ENCODE data around the gene CADPS.

The CADPS gene

DNA sequence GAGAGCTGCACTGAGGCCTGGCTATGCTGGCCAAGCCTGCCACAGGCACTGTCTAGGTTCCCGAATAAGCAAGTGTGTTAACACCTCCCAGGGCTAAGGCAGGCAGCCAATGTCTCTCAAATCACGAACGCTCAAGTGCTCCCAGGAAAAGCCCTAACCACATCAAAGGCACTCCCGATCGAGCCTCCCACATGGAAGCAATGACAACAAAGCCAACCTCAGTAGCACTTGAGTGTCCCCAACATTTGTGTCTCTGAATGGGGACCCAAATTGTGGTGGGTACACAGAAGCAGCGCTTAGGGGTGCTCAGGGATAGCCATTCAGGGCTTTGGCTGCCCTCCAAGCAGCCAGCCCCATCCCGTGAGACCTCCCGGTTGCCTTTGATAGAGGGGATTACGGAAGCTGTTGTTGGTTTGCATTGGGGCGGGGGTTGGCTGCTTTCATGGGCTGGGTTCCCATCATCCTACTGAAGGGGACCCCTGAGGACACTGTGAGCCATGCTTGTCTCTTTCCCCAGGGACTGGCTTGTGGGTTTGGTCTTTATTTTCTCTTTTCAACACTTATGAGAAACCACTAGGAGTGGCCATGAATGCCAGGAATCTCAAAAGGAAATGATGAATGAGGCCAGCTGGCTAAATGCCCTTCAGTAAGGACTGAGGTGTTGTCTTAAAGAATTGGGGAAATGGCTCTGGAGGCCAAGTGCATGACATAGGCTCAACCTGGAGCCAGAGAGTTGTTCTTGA, 267.8 kb downstream of the CADPS start:
- H3K4me2 ChIP-seq = peak overlapping the region; percentile 73
- H3K9me3 ChIP-seq = no peaks in the 10 kb centered on the region
- no peak overlapping the region for H3K4me3 ChIP-seq
- H3K9ac ChIP-seq = no peak overlapping the region
- H4K20me1 ChIP-seq = peaks cover 7% of the 10 kb centered on the region; the same call in 1 of the 2 replicates
- no peak for TF ChIP-seq Cebpa-rat (IDR thresholded peaks at IDR 0.05)
- H3K27ac ChIP-seq = no peak overlapping the region
- no peaks in the 10 kb centered on the region for H3K36me3 ChIP-seq
- no peaks in the 10 kb centered on the region for H3K27me3 ChIP-seq
- peaks cover 15% of the 10 kb centered on the region for H3K4me1 ChIP-seq

DNA sequence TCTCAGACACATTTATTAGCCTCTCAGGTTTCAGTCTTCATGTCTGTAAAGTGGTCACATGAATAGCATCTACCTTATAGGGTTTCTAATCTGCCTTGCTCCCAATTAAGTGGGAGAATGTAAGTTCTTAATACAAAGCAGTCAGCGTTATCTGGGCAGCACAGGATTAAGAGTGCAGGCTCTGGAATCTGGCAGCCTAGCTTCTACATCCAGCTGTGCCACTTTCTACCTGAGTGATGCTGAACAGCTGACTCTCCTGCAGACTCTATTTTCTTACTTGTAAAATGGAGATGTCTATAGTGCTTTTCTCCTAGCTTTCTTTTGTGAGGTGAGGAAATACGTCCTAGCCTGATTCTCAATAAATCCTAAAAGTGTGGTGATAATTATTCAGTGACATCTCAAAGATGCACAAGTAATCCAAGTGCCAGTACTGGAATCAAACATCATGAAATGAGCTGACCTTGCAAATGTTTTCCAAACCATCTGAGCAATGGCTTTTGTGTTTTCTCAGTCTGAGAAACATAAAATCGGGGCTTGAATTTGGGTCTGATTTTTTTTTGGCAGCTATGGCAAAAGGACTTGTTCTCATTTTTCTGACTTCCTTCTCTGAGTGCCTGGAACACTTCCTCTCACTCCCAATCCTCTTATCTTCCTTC, 269.7 kb downstream of the CADPS start:
- H4K20me1 ChIP-seq = peaks cover 7% of the 10 kb centered on the region; the same call in 1 of the 2 replicates
- H3K27ac ChIP-seq = no peak overlapping the region
- H3K36me3 ChIP-seq = no peaks in the 10 kb centered on the region
- H3K9me3 ChIP-seq = no peaks in the 10 kb centered on the region
- no peak overlapping the region for H3K4me2 ChIP-seq
- no peak overlapping the region for H3K9ac ChIP-seq
- TF ChIP-seq Cebpa-rat (IDR thresholded peaks at IDR 0.05) = no peak
- H3K27me3 ChIP-seq = no peaks in the 10 kb centered on the region
- no peak overlapping the region for H3K4me3 ChIP-seq
- peaks cover 15% of the 10 kb centered on the region for H3K4me1 ChIP-seq

DNA sequence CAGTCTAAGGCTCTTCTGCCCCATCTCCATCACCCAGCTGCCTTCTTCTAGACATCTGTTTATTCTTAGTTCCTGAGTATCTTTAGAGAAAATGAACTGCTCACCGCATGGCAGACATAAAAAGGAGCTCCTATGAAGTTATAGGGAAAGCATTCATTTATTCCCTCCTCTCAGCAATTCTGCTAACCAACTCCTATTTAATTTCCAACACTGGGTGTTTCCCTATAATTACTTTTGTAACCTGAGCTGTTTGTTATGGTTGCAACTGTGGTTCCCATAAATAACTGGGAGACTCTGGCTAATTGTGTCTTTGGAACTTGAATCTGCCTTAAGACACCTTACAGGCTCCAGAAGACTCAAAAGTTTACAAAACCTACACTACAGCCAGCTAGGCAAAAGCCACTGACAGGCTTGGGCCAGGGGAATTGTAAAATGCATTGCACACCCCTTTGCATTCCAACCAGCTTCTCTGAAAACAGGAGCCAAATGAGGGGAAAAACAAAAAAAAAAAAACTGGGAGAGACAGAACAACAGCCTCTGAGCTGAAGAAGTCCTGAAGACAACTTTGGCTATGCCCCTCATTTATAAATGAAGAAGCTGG, 270.4 kb downstream of the CADPS start:
- no peak for TF ChIP-seq Cebpa-rat (IDR thresholded peaks at IDR 0.05)

DNA sequence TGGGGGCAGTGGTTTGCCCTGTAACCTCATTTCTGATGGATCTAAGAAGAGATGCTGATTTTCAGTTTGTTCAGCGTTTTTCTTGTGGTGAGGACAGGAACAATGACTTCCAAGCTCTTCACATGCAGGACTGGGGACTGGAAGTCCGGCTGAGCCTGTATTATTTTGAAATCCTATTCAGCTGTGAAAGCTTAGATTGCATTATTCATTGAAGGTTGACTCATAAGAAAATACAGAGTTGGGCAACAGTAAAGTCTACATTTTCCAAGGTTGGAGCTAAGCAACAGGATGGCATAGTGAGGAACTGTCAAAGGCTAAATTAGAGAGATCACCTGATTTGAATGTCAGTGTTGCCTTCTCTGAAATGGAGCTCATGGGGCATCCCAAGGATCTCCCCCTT, 270.9 kb downstream of the CADPS start:
- no peak overlapping the region for H3K27ac ChIP-seq
- TF ChIP-seq Cebpa-rat (IDR thresholded peaks at IDR 0.05) = no peak
- peaks cover 7% of the 10 kb centered on the region; the same call in 1 of the 2 replicates for H4K20me1 ChIP-seq
- no peak overlapping the region for H3K4me3 ChIP-seq
- no peaks in the 10 kb centered on the region for H3K36me3 ChIP-seq
- no peak overlapping the region for H3K9ac ChIP-seq
- H3K27me3 ChIP-seq = no peaks in the 10 kb centered on the region
- H3K4me1 ChIP-seq = peaks cover 15% of the 10 kb centered on the region
- H3K4me2 ChIP-seq = no peak overlapping the region
- no peaks in the 10 kb centered on the region for H3K9me3 ChIP-seq

More for the DNA sequence above, 270.4 kb downstream of the CADPS start:
- no peaks in the 10 kb centered on the region for H3K9me3 ChIP-seq
- no peak overlapping the region for H3K9ac ChIP-seq
- H3K36me3 ChIP-seq = no peaks in the 10 kb centered on the region
- peaks cover 7% of the 10 kb centered on the region; the same call in 1 of the 2 replicates for H4K20me1 ChIP-seq
- peaks cover 15% of the 10 kb centered on the region for H3K4me1 ChIP-seq
- no peak overlapping the region for H3K4me2 ChIP-seq
- H3K27me3 ChIP-seq = no peaks in the 10 kb centered on the region
- no peak overlapping the region for H3K4me3 ChIP-seq
- no peak overlapping the region for H3K27ac ChIP-seq

DNA sequence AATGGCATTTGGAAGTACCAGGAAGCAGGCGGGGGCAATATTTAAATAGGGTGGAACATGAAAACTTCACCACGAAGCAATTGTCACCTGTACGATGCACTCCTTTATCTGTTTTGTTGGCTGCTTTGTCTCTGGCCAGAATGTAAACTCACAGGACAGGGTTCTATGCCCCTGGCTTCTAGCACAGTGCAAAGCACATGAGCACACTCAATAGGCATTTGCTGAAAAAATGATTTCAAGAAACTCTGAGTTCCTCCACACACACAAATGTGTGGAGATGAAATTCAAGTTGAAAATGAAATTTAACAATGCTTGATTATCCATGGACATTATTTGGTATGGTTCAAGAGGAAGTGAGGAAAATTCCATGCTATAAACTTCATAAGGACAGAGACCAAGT, 272.2 kb downstream of the CADPS start:
- no peak for TF ChIP-seq Cebpa-rat (IDR thresholded peaks at IDR 0.05)
- H3K4me2 ChIP-seq = no peak overlapping the region
- peaks cover 7% of the 10 kb centered on the region; the same call in 1 of the 2 replicates for H4K20me1 ChIP-seq
- H3K27ac ChIP-seq = no peak overlapping the region
- no peaks in the 10 kb centered on the region for H3K9me3 ChIP-seq
- no peaks in the 10 kb centered on the region for H3K27me3 ChIP-seq
- H3K36me3 ChIP-seq = no peaks in the 10 kb centered on the region
- H3K9ac ChIP-seq = no peak overlapping the region
- peaks cover 10% of the 10 kb centered on the region for H3K4me1 ChIP-seq
- H3K4me3 ChIP-seq = no peak overlapping the region

DNA sequence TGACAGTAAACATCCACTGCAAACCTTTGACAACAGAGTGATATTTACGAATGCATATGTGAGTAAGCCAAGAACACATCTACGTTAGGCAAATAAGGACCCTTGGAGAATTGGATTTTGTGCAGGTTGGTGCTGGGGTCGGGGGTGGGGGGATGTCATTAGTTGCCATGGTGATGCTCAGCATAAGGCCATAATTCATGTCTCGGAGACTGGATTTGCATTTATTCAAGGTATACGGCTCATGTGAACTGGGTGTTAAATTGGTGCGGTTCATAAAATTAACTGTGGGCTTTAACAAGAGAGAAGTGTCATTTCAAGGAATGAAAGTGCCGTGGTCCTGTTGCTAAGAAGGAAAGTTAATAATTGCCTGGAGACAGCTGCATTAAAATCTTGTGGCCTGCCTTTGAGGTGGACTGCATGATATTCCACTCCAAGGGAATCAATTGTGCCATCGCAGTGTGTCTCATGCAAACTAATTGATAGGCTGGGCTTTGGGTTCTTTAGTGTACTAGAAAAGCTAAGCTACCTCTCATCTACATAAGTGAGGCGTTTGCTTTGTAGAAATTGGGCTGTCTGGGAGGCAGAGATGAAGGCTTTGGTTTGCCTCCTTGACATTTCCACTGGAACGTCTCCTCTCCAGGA, 273.0 kb downstream of the CADPS start:
- H3K27ac ChIP-seq = no peak overlapping the region
- TF ChIP-seq Cebpa-rat (IDR thresholded peaks at IDR 0.05) = no peak

DNA sequence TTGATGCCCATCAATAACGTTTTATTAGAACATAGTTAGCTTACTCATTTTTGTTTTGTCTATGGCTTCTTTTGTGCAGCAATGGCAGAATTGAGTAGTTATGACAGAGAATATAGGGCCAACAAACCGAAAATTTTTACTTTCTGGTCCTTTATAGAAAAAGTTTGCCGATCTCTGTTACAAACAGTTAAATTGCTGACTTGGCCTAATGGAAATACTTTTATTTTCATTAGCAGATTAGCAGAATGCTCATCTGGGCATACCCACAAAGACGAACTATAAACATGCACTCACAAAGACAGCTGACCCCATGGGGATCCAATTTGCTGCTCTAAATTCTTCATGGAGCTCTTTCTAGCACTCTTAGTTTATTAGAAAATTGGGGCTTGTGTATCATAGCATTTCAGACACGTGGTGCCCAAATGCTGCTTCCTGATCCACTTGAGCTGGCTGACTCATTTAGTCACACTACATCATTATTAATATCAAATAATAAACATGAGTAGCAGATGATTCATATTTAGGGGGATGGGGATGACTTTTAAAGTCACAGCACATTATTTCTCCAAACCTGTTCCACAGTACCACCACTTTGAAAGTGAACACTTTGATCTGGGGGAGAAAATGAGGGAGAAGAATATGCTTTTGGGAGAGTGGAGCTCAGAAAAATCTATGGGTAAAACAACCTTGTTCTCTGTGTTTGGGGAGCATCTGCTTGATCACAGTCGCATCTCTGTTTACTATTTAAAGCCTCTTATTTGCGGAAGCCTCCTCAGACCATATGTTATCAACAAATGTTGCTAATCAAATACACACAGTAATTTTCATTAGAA, 273.8 kb downstream of the CADPS start:
- Histone ChIP-seq H3K9me3 (no peaks in the 10 kb centered on the region), H3K36me3 (no peaks in the 10 kb centered on the region), H3K4me1 (no peaks in the 10 kb centered on the region), H3K27ac (no peak overlapping the region), H3K4me3 (no peak overlapping the region), H3K9ac (no peak overlapping the region), H3K27me3 (no peaks in the 10 kb centered on the region), H3K4me2 (no peak overlapping the region), H4K20me1 (peaks cover 4% of the 10 kb centered on the region; the same call in 1 of the 2 replicates)
- TF ChIP-seq Cebpa-rat (IDR thresholded peaks at IDR 0.05) = no peak

More for the DNA sequence above, 273.0 kb downstream of the CADPS start:
- peaks cover 7% of the 10 kb centered on the region; the same call in 1 of the 2 replicates for H4K20me1 ChIP-seq
- H3K9me3 ChIP-seq = no peaks in the 10 kb centered on the region
- H3K4me3 ChIP-seq = no peak overlapping the region
- H3K36me3 ChIP-seq = no peaks in the 10 kb centered on the region
- H3K4me2 ChIP-seq = no peak overlapping the region
- H3K4me1 ChIP-seq = peaks cover 3% of the 10 kb centered on the region
- no peak overlapping the region for H3K9ac ChIP-seq
- H3K27me3 ChIP-seq = no peaks in the 10 kb centered on the region

DNA sequence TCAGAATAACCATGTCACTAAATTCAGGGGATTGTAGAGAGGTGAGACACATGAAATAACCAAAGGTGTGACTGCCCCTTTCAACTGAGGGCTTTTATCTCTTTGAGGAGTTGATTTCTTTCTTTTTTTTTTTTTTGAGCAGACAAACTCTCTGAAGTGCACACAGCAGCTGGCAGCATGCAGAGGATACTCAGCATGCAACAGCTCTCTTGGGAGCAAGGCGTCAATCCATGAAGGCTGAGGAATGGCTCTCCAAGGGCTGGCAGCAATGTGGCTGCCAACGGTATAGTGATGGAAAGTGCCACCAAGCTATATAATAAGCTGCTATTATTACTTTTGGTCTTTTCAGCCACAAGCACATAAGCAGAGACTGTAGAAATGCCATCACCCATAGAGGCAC, 275.2 kb downstream of the CADPS start:
- H4K20me1 ChIP-seq = no peaks in the 10 kb centered on the region
- no peak overlapping the region for H3K27ac ChIP-seq

DNA sequence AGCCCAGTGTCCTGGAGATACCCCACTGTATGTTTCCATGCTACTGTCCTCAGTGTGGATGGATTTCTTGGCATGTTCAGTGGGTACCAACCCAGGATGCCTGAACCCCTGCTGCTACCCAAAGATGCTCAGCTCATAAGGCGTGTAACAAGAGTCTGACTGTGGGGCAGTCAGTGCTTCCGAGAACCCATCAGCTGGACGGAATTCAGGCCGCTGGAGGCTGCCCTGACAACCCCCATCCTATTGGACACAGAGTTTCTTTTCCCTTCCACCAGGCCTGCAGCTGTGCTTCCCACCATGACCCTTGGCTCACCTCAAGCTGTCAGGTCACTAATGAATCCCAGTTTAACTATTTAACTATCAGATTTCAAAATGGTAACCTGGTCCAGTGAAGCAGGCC, 277.7 kb downstream of the CADPS start:
- no peaks in the 10 kb centered on the region for H3K36me3 ChIP-seq
- H3K4me2 ChIP-seq = no peak overlapping the region
- H3K9ac ChIP-seq = no peak overlapping the region
- no peak overlapping the region for H3K4me3 ChIP-seq
- no peak overlapping the region for H3K27ac ChIP-seq
- no peak for TF ChIP-seq Cebpa-rat (IDR thresholded peaks at IDR 0.05)
- no peaks in the 10 kb centered on the region for H4K20me1 ChIP-seq
- H3K4me1 ChIP-seq = no peaks in the 10 kb centered on the region
- H3K27me3 ChIP-seq = no peaks in the 10 kb centered on the region
- no peaks in the 10 kb centered on the region for H3K9me3 ChIP-seq

More for the DNA sequence above, 275.2 kb downstream of the CADPS start:
- Histone ChIP-seq H3K9ac (no peak overlapping the region), H3K4me2 (no peak overlapping the region), H3K36me3 (no peaks in the 10 kb centered on the region), H3K27me3 (no peaks in the 10 kb centered on the region), H3K9me3 (no peaks in the 10 kb centered on the region), H3K4me3 (no peak overlapping the region), H3K4me1 (no peaks in the 10 kb centered on the region)
- TF ChIP-seq Cebpa-rat (IDR thresholded peaks at IDR 0.05) = no peak
